Measurements from ENCODE around the gene THRAP3.

THRAP3 gene

GRCh38 chr1:36256558-36257374 is 32.5 kb downstream of the THRAP3 start:
- DNase-seq (ENCODE audit: extremely low read depth, low read depth): no peak
- TF ChIP-seq, protein P1, sequence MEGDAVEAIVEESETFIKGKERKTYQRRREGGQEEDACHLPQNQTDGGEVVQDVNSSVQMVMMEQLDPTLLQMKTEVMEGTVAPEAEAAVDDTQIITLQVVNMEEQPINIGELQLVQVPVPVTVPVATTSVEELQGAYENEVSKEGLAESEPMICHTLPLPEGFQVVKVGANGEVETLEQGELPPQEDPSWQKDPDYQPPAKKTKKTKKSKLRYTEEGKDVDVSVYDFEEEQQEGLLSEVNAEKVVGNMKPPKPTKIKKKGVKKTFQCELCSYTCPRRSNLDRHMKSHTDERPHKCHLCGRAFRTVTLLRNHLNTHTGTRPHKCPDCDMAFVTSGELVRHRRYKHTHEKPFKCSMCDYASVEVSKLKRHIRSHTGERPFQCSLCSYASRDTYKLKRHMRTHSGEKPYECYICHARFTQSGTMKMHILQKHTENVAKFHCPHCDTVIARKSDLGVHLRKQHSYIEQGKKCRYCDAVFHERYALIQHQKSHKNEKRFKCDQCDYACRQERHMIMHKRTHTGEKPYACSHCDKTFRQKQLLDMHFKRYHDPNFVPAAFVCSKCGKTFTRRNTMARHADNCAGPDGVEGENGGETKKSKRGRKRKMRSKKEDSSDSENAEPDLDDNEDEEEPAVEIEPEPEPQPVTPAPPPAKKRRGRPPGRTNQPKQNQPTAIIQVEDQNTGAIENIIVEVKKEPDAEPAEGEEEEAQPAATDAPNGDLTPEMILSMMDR (IDR thresholded peaks at IDR 0.05; ENCODE audit: low read depth, low read length): no peak

GRCh38 chr1:36257375-36257767 is 33.1 kb downstream of the THRAP3 start:
- TF ChIP-seq, protein P1 (IDR thresholded peaks at IDR 0.05; ENCODE audit: low read depth, low read length): no peak

DNA sequence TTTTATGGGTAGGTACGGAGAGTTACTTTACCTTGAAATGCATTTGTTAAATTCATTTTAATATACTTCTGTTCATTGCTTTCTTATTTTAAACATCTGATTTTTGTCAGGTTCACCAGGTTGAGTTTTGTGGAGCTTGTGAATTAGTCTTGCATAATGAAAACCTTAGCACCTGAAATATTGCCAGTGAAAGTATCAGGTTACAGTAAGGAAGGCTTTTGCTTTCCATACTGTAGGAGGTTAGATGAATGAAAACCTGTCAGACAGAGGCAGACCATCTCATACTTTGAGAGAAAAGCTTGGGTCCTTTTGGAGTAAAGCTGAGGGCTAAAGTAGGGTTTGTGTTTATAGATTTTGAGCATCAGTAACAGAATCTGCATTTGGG is 34.7 kb downstream of the THRAP3 start:
- no peak for DNase-seq (ENCODE audit: extremely low read depth, low read depth)
- TF ChIP-seq, protein P1 (IDR thresholded peaks at IDR 0.05; ENCODE audit: low read depth, low read length): no peak

More at GRCh38 chr1:36257375-36257767, 33.1 kb downstream of the THRAP3 start:
- no peak for DNase-seq (ENCODE audit: extremely low read depth, low read depth)

DNA sequence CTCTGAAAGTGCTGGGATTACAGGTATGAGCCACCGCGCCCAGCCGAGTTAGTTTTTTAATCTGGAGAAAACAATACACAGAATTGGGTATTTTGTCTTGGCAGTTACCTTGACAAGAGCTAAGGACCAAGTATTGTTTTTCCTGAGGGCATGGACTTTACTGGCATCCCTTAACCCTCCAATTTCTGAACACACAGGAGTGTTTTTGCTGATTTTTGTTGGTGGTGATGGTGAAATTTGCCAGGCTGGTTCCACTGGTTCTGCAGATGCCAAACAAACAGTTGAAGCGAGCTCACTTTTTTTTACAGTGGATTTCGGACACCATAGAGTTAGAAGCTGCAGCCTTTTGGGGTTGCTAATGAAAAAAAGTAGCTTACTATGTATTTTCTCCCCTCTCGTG is 44.7 kb downstream of the THRAP3 start:
- DNase-seq (ENCODE audit: extremely low read depth, low read depth): no peak
- TF ChIP-seq, protein P1 (IDR thresholded peaks at IDR 0.05; ENCODE audit: low read depth, low read length): no peak

DNA sequence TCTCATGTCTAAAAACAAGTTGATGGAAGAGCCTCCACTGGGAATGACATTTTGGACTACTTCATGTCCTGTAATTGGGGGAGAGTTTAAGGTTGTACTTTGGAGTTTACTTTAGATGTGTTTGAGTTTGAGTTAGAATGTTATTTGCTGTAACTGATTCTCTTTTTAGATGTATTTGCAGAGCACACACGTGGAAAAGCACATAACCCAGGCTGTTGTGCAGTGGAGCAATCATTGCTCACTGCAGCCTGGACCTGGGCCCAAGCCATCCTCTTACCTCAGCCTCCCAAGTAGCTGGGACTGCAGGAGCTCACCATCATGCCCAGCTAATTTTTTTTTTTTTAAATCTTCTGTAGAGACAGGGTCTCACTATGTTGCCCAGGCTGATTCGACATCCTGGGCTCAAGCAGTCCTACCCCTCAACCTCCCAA is 45.2 kb downstream of the THRAP3 start:
- TF ChIP-seq, protein P1 (IDR thresholded peaks at IDR 0.05; ENCODE audit: low read depth, low read length): no peak
- no peak for DNase-seq (ENCODE audit: extremely low read depth, low read depth)

- no peak for DNase-seq (ENCODE audit: extremely low read depth, low read depth)
- TF ChIP-seq, protein P1 (IDR thresholded peaks at IDR 0.05; ENCODE audit: low read depth, low read length): no peak
Measured at GRCh38 chr1:36273024-36273423, 48.8 kb downstream of the THRAP3 start.

DNA sequence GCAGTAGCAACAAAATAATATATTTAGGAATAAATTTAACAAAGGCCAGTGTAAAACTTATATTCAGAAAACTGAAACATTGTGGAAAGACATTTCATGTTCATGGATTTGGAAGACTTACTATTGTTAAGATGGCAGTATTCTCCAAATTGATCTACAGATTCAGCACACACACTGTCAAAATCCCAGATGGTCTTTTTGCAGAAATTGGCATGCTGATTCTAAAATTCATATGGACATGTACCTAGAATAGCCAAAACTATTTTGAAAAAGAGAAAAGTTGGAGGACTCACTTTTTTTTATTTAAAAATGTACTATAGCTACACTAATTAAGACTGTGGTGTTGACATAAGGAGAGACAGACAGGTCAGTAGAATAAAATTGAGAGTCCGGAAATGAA is 50.0 kb downstream of the THRAP3 start:
- TF ChIP-seq, protein P1 (IDR thresholded peaks at IDR 0.05; ENCODE audit: low read depth, low read length): no peak
- DNase-seq (ENCODE audit: extremely low read depth, low read depth): no peak
